Erythroblast (primary cell): ENCODE data around the gene C6.
"Not testable (repeated sequence)": the region's sequence is repeated elsewhere in the genome, so short reads cannot be mapped to it uniquely, and the experiment has no call there.

Experiments used
- DNase-seq, 2 experiments: peaks; one replicate each; lab custom pipeline; 2025; lab: John Stamatoyannopoulos, UW
- GATA1 ChIP-seq: IDR thresholded peaks from 2 replicates; pipeline ENCODE4 v1.6.1; 2011; ENCODE audit warnings: low read depth, mild to moderate bottlenecking, control low read depth, low read length, moderate library complexity
- POLR2A ChIP-seq: IDR thresholded peaks from 2 replicates; pipeline ENCODE4 v1.6.1; 2011; ENCODE audit warnings: mild to moderate bottlenecking, low read length

C6 gene

DNA sequence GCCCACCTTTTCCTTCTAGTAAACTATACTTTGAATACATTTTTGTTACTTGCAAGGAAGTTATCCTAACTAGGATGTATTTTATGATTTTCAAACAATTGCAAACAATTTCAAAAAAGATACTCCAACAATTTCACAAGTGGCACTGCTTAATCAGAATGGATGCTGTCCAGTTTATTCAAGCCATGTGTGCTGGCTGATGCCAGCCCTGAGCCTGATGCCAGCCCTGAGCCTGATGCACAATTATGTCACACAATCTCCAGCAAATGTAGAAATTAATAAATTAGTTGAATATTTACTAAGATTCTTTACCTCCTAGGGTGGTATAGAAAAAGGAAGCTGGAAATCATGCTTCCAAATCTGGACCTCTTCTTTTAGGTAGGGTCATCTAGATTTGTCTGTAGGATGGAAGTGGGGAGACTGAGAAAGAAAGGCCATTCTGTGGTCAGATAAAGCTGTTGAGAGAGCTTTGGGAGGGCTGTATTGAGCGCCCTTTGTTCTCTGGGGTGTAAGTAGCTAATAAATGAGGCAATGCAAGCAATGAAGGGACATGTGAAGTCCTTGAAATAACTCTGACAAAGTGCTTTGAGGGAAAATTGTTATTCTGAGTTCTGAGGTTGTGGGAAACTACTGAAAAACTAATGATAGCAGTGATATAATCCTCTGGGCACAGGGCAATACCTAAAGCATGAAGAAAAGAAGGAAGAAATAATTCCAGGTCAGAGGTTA lies 5.8 kb upstream of the C6 start:
- TF ChIP-seq POLR2A: no peak
- TF ChIP-seq GATA1: no peak
- DNase-seq: no peak

DNA sequence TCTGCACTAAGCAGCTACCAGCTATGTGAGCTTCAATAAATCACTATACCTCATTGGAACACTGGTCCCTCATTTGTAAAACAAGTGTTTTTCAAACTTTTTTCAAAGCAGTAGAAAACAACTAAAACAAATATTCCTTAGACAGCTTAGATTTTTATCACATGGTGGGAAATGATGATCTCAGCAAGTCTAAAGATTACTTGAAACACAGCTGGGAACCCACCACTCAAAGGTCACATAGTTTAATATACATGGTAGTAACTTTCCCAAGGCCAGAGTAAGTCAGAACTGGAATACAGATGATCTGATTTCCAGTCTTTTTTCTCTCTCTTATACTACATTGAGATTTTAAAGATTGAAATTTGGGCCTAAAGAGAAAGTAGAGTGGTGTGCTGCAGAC lies 850 bp upstream of the C6 start:
- no peak for DNase-seq
- no peak for TF ChIP-seq POLR2A
- TF ChIP-seq GATA1: no peak

DNA sequence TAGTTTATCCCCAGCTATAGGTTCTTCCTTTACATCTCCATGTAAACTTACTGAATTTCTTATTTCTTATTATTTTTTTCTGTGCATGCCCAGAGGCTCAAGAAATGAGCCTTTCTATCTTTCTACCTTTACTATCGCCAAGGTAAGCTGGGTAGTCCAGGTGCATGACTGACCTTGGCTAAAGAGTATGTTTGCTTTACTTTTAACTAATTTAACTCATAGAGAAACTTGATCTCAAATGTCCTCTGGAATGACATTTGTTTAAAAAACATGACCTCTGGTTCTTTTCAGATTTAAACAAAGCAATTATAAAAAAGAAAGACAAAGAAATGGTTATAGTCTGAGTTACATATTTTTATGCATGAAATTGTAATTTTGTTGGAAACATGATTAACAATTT lies 397 bp downstream of the C6 start:
- TF ChIP-seq POLR2A: no peak
- TF ChIP-seq GATA1: no peak
- DNase-seq: no peak

DNA sequence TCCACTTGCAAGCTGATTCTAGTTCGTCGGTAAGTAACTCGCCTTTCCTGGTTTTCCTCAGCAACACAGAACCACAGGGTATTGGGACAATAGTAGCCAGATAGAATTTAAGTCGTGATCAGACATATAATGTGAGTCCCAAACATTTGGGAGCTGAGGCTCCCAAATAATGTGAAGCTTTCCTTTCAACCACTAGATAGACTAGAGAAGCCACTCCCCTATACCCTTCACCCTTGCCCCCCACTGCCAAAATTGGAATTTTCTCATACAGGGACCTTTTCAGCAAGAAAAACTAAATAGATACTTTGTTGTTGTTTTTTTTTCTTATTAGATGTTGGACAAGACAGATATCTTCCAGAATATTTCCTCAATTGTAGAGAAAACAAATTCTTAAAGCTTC lies 1.9 kb downstream of the C6 start:
- DNase-seq: no peak
- no peak for TF ChIP-seq GATA1
- TF ChIP-seq POLR2A: no peak

DNA sequence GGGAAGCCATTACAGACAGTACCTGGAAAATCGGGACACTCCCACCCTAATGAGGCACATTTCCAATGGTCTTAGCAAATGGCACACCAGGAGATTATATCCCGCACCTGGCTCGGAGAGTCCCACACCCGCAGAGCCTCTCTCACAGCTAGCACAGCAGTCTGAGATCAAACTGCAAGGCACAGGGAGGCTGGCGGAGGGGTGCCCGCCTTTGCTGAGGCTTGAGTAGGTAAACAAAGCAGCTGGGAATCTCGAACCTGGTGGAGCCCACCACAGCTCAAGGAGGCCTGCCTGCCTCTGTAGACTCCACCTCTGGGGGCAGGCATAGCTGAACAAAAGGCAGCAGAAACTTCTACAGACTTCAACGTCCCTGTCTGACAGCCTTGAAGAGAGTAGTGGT lies 7.9 kb downstream of the C6 start:
- DNase-seq: not testable (repeated sequence)

DNA sequence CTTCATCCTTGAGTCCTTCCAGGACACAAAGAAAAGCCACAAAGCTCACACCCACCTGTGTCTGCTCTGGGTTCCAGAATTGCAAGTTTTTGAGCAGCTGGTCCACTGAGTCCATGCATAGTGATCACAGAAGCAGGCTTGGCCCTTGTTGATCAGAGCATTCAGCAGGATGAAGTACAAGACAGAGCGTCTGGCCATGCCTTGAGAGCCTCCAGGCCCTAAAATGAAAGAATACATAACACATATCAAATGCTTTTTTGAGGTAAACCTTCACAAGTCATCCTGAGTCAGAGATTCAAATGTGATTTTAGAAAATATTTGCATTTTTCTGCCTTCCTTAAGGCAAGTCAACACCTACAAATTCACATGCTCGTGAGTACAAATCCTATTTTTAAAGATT lies 10.3 kb downstream of the C6 start:
- TF ChIP-seq GATA1: no peak
- no peak for TF ChIP-seq POLR2A
- no peak for DNase-seq

DNA sequence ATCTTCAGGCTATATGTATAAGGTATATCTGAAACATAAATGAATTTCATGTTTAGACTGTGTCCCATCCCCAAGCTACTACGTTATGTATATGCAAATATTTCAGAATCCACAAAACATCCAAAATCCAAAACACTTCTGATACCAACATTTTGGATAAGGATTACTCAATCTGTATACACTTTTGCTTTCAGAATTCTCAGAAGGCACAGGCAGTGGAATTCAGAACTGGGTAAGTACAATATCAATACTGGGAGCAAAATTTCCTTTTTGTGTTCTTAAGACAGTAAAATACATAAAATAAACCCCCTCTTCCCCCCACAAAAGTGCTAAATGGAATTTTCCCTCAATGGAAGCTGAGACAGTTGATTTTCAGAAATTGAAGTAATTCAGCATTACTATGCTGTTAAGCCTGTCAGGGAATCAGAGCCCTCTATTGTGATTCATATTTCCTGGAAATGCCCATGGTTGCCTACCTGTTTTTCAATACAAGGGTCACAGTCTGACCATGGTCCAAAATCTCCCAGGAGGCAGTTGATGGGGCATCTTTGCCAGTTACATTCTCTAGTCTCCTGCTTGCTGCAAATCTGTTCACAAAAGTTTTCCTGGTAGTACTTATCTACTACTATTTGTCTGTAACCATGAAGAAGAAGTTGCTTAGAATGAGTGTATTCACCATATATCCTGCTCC lies 12.1 kb downstream of the C6 start:
- DNase-seq: no peak
- no peak for TF ChIP-seq GATA1
- no peak for TF ChIP-seq POLR2A

DNA sequence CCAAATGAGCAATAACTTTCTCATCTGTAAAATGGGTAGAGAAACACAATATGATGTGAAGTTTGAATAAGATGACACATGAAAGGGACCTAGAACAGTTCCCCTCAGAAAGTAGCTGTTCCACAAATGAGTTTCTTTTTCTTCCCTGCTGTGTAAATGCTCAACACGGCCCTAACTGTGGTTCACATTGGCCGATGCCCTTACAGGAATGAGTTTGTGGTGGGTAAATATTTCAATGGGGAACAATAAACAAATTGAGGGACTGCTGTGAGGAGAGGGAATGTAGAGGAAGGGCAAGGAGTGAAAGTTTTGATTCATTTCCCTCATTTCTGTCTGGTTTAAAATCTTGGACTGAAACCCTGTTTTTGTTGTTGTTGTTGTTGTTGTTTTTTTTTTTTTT lies 12.8 kb downstream of the C6 start:
- DNase-seq: no peak
- TF ChIP-seq POLR2A (no peak), GATA1 (no peak)

DNA sequence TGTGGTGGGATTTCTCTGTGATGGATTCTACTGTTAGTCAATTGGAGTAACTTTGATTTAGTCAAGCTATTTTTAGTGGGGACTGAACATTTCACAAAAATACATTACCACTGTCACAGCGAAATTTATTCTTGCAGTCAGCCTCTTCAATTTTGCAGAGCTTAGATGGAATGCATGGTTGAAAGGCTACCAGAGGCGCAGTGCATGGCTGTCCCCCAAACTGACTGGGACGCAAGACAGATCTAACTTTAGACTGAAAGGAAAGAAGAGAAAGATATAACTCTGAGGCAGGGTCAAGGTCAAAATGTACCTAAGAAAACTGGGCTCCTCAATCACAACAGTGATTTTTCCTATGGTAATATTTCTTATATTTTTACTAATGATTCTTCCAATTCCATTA lies 13.7 kb downstream of the C6 start:
- TF ChIP-seq POLR2A (no peak), GATA1 (no peak)
- DNase-seq: no peak

DNA sequence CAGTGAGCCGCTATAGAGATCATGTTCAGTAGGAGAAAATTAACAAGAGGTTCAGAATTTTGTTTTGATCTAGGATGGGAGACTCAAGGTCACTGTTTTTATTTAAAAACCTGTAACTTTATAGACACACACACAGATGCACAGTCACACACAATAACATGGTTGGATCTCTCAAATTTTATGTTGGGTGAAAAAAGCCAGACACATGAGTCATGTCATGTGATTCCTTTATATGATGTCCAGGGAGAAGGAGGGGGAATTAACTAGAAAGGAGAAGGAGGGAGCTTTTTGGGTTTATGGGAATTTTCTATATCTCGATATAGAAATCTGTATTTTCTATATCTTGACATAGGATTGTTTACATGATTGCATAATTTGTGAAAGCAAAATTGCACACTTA lies 17.1 kb downstream of the C6 start:
- DNase-seq: no peak
- no peak for TF ChIP-seq POLR2A
- no peak for TF ChIP-seq GATA1

DNA sequence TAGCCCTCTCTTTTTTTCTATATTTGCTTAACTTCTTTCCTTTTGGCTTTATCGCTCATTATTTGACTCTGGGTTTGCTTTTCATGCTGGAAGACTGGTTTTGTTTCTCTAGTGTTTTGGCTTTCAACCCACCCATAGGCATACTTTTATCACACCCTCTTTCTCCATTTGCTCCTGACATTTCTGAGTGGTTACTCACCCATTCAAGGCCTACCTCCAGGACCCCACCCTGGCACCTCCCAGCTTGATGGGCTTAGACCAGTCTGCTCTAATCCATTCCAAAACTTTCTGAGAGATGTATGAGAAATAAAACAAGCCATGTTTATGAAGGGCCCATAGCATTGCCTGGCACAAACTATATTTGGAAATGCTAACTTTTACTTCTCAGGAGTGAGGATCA lies 18.1 kb downstream of the C6 start:
- no peak for DNase-seq
- TF ChIP-seq POLR2A (no peak), GATA1 (no peak)

DNA sequence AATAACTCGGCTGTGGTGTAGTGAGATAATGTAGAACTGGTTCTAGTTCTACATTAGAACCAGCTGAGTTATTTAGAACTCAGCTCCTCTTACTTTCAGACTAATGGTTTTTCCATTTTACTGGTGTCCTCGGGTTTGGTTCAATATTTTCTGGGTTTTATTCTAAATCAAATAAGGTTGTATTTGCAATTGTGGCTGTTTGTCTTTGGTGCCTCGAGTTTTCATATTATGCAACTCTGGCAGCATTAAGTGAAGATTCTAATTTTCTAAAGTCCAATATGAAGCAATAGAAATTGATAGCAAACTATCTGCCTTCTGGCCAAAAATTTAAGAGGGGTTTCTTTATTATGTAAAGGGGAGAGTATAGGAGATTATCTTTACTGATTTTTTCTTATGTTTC lies 19.0 kb downstream of the C6 start:
- DNase-seq: no peak
- no peak for TF ChIP-seq POLR2A
- no peak for TF ChIP-seq GATA1

DNA sequence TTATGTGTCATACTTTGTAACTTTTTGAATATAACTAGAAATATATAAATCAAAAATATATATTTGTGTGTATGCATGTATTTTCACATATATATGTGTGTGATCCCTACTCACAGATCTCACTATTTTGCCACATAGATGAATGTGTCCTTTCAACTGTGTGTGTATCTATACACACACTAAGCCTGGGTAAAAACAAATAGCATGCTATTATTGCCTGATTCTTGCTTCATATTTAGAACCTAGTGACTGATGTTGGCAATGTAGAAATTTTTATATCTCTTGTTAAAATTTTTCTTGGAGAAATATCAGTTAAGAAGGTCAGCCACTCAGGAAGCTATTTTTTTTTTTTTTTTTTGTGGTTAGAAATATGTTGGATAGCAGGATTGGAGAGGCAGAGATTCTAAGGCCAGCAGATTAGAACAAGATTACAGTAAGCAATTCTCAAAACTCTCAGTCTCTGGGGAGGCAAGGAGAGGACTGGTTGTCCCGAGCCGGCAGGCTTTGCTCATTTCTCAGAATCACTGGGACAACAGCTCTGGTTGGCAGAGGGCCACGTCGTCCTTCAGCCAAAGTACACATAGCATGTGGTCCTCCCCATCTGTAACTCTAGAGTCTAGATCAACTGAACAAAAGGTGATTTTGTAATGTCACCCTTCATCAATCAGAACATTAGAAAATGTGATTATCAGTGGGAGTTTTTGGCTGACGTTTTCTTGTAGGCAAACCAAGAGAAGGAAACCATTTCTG lies 19.7 kb downstream of the C6 start:
- no peak for DNase-seq
- TF ChIP-seq POLR2A (no peak), GATA1 (no peak)

DNA sequence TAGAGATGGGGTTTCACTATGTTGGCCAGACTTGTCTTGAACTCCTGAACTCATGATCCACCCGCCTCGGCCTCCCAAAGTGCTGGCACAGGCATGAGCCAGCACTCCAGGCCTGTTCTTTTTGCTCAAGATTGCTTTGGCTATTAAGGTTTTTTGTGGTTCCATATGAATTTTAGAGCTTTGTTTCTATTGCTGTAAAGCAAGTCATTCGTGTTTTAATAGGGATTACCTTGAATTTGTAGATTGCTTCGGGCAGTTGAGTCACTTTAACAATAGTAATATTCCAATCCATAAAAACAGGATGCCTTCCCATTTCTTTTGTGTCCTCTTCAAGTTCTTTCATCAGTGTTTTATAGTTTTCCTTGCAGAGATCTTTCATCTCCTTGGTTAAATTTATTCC lies 22.1 kb downstream of the C6 start:
- TF ChIP-seq GATA1 (no peak), POLR2A (no peak)
- no peak for DNase-seq

DNA sequence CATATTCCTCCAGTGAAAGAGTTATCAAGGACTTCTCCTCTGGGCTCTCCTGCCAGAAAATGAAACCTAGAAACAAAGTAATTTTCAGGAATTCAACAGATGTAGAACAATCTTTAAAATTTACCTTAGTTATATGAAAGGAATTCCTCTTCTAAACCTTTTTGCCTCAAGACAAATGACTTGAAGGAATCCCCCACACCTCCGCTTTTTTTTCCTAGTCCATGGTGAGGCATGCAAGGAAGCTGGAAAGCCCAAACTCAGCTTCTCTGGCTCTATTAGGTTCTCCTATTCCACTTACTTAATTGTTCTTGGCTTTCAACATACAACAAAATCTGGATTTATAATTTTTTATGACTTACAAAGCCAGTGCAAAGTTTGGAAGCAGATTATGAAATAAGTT lies 27.2 kb downstream of the C6 start:
- DNase-seq: no peak
- TF ChIP-seq GATA1: no peak
- no peak for TF ChIP-seq POLR2A

DNA sequence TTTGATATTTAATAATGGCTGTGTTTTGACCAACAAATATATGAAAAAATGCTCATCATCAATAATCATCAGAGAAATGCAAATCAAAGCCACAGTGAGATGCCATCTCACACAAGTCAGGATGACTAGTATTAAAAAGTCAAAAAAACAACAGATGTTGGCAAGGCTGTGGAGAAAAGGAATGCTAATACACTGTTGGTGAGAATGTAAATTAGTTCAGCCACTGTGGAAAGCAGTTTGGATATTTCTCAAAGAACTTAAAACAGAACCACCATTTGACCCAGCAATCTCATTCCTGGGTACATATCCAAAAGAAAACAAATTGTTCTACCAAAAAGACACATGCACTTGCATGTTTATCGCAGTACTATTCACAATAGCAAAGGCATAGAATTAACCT lies 30.0 kb downstream of the C6 start:
- not testable (repeated sequence) for DNase-seq
